ENCODE data around the gene BORCS8. TPM values are rescaled to one million over a fixed set of nuclear protein-coding genes. Genes with fewer than 3 reads are reported as not detected.

BORCS8 gene
- total RNA-seq, 1 donor from 2014 or later: 26.4 TPM

GRCh38 chr19:19162495-19162894 lies 29.5 kb downstream of the BORCS8 start:
- no peak for DNase-seq (ENCODE audit: low read depth)
- H3K4me3 ChIP-seq (ENCODE audit: low read depth, low read length): no peak overlapping the region
- no peak for TF ChIP-seq CTCF (IDR thresholded peaks at IDR 0.05; ENCODE audit: insufficient read depth, low read length, poor library complexity, severe bottlenecking)
- H3K36me3 ChIP-seq (ENCODE audit: control insufficient read depth, insufficient read depth, low read length): no peaks in the 10 kb centered on the region
- H3K27me3 ChIP-seq (ENCODE audit: control insufficient read depth, insufficient read depth, low read length): no peaks in the 10 kb centered on the region

- Histone ChIP-seq H3K4me3 (ENCODE audit: low read depth, low read length) (no peak overlapping the region), H3K36me3 (ENCODE audit: control insufficient read depth, insufficient read depth, low read length) (no peaks in the 10 kb centered on the region), H3K27me3 (ENCODE audit: control insufficient read depth, insufficient read depth, low read length) (no peaks in the 10 kb centered on the region)
- DNase-seq (ENCODE audit: low read depth): no peak
- no peak for TF ChIP-seq CTCF (IDR thresholded peaks at IDR 0.05; ENCODE audit: insufficient read depth, low read length, poor library complexity, severe bottlenecking)
Observed at GRCh38 chr19:19160461-19161035, 31.4 kb downstream of the BORCS8 start.

- no peak for TF ChIP-seq CTCF (IDR thresholded peaks at IDR 0.05; ENCODE audit: insufficient read depth, low read length, poor library complexity, severe bottlenecking)
- Histone ChIP-seq H3K4me3 (ENCODE audit: low read depth, low read length) (no peak overlapping the region), H3K27me3 (ENCODE audit: control insufficient read depth, insufficient read depth, low read length) (no peaks in the 10 kb centered on the region), H3K36me3 (ENCODE audit: control insufficient read depth, insufficient read depth, low read length) (no peaks in the 10 kb centered on the region)
- DNase-seq (ENCODE audit: low read depth): no peak
Observed at GRCh38 chr19:19159534-19159933, 32.4 kb downstream of the BORCS8 start.

- Histone ChIP-seq H3K4me3 (ENCODE audit: low read depth, low read length) (no peak overlapping the region), H3K36me3 (ENCODE audit: control insufficient read depth, insufficient read depth, low read length) (no peaks in the 10 kb centered on the region), H3K27me3 (ENCODE audit: control insufficient read depth, insufficient read depth, low read length) (no peaks in the 10 kb centered on the region)
- DNase-seq (ENCODE audit: low read depth): no peak
- TF ChIP-seq CTCF (IDR thresholded peaks at IDR 0.05; ENCODE audit: insufficient read depth, low read length, poor library complexity, severe bottlenecking): no peak
Observed at GRCh38 chr19:19157808-19158207, 34.1 kb downstream of the BORCS8 start.

GRCh38 chr19:19155495-19156219 lies 36.3 kb downstream of the BORCS8 start:
- no peaks in the 10 kb centered on the region for H3K36me3 ChIP-seq (ENCODE audit: control insufficient read depth, insufficient read depth, low read length)
- TF ChIP-seq CTCF (IDR thresholded peaks at IDR 0.05; ENCODE audit: insufficient read depth, low read length, poor library complexity, severe bottlenecking): no peak
- no peak for DNase-seq (ENCODE audit: low read depth)
- no peak overlapping the region for H3K4me3 ChIP-seq (ENCODE audit: low read depth, low read length)
- H3K27me3 ChIP-seq (ENCODE audit: control insufficient read depth, insufficient read depth, low read length): no peaks in the 10 kb centered on the region
